Stimulated activated CD4-positive, alpha-beta T cell treated with anti-CD3 and anti-CD28 coated beads, Interleukin-2, amount 100 ng/mL, for 24 hours (primary cell): ENCODE data around the gene ATP5F1B.
"Not testable (repeated sequence)": the region's sequence is repeated elsewhere in the genome, so short reads cannot be mapped to it uniquely, and the experiment has no call there.

Experiments used
- DNase-seq, 2 donors: peaks; one replicate each; pipeline ENCODE4 v3.0.0-alpha.2; 2020

ATP5F1B gene

DNA sequence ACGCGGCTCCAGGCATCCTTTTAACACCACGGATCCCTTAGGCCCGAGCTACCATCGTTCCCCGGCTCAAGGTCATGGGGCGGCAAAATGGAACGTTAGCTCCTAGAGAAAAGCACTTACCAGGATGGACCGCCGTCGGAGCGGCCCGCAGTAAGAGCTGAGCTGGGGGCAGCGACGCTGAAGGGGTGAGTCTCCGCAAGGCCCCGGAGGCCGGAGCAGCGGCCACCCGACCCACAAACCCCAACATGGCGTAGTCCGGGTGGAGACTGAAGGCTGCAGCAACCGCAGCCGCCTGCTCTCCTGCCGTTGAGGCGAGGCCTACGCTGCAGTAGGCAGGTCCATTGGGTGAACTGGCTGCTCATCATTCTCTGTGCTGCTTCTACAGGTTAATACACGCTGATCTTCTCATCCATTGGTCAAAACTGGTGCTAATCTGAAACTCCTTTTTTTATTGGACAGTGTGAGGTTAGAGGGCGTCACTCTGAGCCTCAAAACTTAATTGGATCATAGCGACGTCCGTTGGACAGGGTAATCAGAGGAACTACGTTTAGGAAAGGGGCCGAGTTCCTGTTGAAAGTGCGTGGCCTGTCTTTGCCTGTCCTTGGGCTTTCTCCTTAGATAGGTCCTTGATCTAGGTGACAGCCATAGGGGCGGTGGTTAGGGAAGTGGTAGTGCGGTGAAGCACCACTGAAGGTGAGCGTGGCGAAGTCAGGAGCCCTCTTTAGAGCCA lies at the start of gene ATP5F1B:
Gene ATP5F1B, minus strand, starts transcription at position 268 of the 730 bp plus-strand sequence. Its CDS starts 21 bp downstream, at position 247.
- peak; percentile 87 to 89 for DNase-seq

GRCh38 chr12:56694161-56694560 lies 48.4 kb upstream of the ATP5F1B start:
- DNase-seq, result no peak

GRCh38 chr12:56688846-56689109 lies 43.0 kb upstream of the ATP5F1B start:
- no peak for DNase-seq

- DNase-seq, result peak; percentile 97 to 99
These were observed 42.5 kb upstream of the ATP5F1B start, which contains the start of gene PTGES3 for GRCh38 chr12:56688129-56688845. TSS of gene PTGES3 (minus strand) at chr12:56688284. CDS start at chr12:56687999, 285 bp downstream.

- DNase-seq, result peak; percentile 60 to 61
These were observed 41.7 kb upstream of the ATP5F1B start for GRCh38 chr12:56687223-56688128.

DNA sequence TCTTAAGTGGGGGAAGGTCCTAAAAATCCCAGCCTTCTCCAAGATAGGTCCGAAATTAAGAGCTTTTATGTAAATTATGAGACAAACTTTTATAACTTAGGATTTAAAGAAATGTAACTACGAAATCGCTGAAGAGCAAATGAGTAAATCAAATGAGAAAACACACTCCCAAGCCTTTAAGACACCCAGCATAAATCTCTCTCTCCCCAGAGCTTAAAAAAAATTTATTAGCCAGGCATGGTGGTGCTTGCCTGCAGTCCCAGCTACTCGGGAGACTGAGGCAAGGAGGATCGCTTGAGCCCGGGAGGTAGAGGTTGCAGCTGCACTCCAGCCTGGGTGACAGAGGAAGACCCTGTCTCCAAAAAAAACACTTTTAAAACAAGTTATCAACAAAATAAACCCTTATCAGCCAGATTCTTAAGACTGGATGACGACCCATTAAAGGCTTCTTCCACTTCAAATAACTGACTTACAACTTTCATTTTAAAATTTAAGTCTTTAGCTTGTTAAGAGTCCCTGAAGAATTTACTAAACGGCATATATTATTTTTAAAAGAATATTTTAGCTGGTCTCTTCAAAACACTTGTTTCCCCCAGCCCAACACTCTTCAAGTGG lies 39.1 kb upstream of the ATP5F1B start:
- no peak for DNase-seq

GRCh38 chr12:56682323-56682722 lies 36.5 kb upstream of the ATP5F1B start:
- DNase-seq, result no peak

DNA sequence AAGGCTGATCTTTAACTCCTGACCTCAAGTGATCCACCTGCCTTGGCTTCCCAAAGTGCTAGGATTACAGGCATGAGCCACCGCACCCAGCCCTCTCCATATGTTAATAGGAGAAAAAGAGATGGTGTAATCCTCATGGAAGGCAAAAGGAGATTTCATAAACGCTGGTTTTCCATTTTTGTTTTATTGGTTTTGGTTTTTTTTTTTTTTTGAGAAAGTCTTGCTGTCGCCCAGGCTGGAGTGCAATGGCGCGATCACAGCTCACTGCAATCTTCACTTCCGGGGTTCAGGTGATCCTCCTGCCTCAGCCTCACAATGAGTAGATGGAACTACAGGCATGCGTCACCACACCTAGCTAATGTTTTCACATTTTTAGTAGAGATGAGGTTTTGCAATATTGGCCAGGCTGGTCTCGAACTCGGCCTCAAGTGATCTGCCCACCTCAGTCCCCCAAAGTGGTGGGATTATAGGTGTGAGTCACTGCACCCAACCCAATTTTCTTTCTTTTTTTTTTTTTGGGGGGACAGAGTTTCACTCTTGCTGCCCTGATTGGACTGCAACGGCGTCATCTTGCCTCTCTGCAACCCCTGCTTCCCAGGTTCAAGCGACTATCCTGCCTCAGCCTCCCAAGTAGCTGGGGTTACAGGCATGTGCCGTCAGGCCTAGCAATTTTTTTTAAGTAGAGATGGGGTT lies 34.2 kb upstream of the ATP5F1B start:
- no peak for DNase-seq

DNA sequence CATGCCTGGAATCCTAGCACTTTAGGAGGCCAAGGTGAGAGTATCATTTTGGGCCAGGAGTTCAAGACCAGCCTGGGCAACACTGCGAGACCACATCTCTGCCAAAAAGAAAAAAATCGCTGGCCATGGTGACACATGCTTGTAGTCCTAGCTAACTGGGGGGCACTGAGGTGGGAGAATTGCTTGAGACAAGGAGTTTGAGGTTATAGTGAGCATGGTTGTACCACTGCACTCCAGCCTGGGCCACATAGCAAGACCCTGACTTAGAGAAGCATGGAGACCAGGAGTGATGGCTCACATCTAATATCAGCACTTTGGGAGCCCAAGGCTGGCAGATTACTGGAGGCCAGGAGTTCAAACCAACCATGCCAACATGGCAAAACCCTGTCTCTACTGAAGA lies 33.1 kb upstream of the ATP5F1B start:
- DNase-seq, result no peak

- DNase-seq, result no peak
These were observed 31.9 kb upstream of the ATP5F1B start for GRCh38 chr12:56677680-56678079.

DNA sequence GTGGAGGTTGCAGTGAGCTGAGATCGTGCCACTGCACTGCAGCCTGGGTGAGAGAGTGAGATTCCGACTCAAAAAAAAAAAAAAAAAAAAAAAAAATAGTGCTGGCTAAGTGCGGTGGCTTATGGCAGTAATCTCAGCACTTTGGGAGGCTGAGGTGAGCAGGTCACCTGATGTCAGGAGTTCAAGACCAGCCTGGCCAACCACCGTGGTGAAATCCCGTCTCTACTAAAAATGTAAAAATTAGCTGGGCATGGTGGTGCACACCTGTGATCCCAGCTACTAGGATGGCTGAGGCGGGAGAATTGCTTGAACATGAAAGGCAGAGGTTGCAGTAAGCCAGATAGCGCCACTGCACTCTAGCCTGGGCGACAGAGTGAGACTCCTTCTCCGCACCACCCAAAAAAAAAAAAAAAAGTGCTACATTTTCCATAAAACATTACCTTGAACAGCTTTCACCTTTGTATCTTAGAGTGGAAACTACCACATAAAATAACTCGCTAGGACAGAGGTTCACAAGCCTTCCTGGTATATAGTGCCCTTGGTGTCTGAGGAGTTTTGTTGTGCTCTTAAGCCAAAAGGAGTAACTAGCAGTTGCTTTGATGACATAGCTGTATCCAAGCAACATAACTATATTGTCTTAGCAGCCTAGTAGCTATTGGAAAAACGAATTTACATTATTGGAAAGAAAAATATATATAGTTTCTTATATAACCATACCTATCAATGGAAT lies 31.2 kb upstream of the ATP5F1B start:
- no peak for DNase-seq

DNA sequence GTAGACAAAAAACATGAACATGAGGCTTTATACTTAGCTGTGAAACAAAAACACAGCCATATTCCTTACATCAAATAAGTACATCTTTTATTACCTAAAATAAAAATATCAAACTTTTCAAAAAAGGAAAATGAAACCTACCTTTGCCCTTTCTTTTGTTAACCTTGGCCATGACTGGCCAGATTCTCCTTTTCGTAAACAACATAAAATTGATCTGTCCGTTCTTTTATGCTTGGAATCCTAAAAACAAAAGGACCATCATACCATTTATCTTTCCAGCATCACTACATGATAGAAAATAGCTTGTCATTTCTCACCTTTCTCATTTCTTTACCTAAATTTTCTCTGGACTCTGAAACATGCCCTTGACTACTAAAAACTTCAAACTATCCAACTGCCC lies 25.8 kb upstream of the ATP5F1B start:
- no peak for DNase-seq

- DNase-seq, result no peak
These were observed 25.1 kb upstream of the ATP5F1B start for GRCh38 chr12:56670836-56671235.

DNA sequence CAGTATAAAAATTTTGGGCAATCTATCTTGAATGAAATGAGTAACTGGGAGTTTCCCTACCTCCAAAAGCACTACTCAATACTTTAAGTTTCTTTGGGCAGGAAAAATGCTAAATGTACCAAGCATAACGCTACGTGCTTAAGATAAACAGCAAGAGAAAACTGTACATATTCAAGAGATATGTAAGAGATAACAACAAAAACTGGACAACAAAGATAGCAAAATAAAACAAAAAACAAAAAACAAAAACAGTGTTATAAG lies 22.3 kb upstream of the ATP5F1B start:
- no peak for DNase-seq

GRCh38 chr12:56661979-56662638 lies 16.3 kb upstream of the ATP5F1B start:
- DNase-seq, result no peak

DNA sequence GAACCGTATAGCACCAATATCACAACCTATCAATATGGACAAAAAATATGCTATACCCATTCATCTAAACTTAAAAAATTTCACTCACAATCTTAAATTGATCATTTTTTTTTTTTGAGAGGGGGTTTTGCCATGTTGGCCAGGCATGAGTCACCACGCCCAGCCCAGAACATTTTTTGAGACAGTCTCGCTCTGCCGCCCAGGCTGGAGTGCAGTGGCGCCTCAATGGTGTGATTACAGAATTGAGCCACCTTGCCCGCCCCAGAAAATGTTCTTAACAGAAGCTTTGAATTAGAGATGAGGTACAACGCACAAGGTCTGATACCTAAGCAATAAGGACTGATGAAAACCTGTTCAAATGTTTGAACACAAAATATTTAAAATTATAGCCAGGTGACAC lies 15.8 kb upstream of the ATP5F1B start:
- DNase-seq, result no peak

DNA sequence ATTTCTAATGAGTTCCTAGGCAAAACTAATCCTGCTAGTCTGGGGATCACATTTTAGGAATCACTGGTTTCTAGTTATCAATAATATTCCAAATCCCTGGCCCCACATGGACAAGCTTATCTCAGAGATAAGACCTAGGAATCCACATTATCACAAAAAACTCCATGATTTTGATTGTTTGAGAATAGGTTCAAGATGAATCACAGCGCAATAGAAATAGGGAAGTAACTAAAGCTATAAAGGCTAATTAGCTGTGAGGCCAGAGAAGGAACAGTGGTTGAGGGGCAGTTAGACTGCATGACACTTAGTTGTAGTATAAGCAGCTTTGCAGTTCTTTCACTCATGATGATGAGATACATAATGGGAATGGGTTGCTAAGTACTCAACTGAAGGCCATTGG lies 13.1 kb upstream of the ATP5F1B start:
- no peak for DNase-seq

- peak in 1 of 2 donors; percentile 16 for DNase-seq
These were observed 11.9 kb upstream of the ATP5F1B start for GRCh38 chr12:56657416-56658379.

GRCh38 chr12:56653781-56654180 lies 8.0 kb upstream of the ATP5F1B start:
- peak in 1 of 2 donors; percentile 16 for DNase-seq

DNA sequence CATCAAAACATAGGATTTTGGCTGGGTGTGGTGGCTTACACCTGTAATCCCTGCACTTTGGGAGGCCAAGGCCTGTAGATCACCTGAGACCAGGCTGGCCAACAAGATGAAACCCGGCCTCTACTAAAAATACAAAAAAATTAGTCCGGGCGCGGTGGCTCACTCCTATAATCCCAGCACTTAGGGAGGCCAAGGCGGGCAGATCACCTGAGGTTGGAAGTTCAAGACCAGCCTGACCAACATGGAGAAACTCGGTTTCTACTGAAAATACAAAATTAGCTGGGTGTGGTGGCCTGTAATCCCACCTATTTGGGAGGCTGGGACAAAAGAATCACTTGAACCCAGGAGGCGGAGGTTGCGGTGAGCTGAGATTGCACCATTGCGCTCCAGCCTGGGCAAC lies 2.2 kb upstream of the ATP5F1B start:
- DNase-seq, result not testable (repeated sequence)
